Glomerular visceral epithelial cell (primary cell): ENCODE measurements around the gene ABHD16A.

ENCODE experiments used
- DNase-seq: peaks from one replicate; pipeline ENCODE4 v3.0.0-alpha.2; 2016; ENCODE audit errors: extremely low spot score

ABHD16A gene

DNA sequence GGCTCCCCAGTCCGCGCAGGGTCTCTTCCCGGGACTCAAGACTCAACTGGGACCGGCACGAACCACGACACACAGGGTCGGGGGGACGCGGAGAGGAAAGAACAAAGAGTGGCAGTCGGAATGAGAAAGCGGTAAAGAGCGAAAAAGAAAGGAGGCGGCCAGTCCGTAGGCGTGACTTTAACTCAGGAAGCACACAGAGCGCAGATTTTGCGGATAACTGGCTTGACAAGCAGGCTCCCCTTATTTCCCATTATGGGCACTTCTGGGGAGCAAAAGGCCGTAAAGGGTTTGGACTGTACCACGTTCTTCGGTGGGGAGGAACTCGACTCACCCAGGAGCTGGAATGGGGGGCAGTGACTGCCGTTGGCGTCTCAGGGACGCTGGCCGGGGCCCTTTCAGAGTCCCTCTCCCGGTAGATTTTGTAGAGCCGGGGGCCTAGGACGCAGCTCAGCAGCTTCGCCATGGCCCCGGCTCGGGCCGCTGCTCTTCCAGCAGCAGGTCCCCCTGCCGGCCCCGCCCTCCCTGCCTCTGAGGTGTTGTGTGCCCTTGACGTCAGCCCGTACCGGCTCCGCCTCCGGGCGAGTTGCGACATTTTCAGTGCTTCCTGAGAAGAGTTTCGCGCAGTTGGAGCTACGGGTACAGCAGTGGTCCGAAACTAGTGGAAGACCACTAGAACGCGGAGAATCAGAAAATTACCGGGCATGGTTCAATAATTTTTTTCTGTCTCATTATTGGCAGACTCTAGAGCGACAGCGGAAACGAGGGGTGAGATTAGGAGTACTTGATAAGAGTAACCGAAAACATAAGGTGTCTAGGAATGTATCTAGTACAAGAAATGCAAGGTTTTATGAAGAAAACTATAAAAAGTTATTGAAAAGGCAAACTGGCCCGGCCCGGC lies at the start of gene ABHD16A:
TSS of gene ABHD16A (minus strand) at position 506 of the 898 bp plus-strand sequence. CDS start at position 463, 43 bp downstream.
- DNase-seq = peak; percentile 97

DNA sequence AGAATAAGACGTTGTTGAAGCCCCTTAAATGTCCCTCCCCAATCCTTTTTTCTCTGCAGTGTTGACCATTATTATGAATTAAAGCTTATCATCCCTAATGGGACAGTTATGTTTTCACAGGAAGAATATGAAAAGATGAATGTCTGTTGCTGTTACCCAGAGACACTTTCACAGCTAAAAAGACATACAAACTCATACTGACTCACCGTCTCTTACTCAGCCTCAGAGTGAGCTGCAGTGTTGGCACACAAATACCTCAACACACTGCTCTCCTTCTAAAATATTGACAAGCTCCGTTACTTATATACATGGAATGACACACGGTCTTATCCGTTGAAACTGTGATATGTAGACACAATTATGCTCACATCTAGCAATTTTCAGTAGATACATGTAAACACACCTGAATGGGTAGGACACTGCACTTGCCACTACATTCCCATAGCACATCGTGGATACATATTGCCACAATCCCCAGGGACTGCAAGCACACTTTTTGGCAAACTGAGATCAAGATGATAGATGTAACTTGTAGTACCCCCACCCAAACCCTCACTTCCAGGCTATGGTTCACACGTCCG lies 49.7 kb upstream of the ABHD16A start:
- peak; percentile 57 for DNase-seq

DNA sequence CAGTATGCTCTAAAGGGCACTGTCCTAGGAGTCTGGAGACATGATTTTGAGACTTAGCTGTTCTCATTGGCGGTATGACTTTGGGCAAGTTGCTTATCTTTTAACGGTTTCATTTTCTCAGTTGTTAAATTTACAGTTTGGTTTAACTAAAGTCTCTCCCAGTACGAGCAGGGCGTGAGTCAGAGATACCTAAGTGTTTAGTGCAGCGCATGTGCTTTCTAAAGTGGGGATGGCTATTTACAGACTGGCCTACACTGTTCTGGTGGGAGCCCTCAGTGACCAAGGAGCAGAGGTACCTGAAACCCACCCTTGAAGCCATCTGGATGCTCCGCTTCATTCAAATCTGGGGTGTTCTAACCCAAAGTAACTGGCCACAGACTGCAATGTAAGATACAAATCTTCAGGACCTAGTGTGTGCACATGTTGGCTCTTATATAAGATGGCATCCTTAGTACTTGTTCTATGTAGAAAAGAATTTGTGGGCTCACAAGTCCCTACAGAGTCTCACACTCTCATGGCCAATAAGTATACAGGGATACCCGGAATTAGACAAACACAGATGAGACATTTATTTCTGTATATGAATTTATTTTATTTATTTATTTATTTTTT lies 47.4 kb upstream of the ABHD16A start:
- DNase-seq = no peak

DNA sequence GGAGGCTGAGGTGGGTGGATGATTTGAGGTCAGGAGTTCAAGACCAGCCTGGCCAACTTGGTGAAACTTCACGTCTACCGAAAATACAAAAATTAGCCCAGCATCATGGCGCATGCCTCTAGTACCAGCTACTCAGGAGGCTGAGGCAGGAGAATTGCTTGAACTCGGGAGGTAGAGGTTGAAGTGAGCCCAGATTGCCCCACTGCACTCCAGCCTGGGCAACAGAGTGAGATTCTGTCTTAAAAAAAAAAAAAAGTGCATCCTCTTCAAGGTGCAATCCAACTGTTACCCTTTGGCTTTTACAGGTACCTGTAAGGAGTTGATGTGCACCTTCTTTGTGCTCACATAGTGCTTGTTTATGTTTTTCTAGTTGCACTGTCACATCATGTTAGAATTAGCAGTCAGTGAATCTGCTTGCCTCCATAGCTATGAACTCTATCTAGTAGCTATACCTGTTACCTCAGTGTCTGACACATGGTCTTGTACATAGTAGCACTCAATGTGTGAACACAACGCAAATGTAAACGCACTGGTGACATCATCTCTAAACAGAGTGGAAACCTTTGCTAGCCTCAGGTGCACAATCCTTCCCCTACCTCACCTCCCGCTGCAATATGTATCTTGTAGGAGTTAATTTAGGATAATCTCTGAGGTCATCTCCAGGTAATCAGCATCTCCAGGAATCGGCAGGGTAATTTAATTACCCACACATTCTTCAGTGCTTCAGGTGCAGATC lies 46.3 kb upstream of the ABHD16A start:
- DNase-seq = no peak

DNA sequence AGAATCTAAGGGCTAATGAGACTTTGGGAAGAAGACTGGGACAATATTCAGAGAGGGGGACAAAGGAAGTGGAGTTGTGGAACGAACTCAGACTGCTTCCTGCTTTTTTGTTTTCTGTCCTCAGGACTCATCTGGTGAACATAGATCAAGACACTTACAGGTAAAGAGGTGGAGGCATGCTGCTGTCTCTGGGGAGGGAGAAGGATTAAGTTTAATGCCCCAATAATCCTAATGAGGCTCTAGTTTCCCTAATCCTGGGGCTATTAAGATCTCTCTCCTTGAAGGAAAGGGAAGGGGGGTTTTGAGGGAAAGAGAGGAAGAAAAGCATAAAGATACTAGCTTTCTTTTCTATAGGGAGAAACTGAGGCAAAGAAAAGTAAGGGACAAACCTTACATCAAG lies 41.3 kb upstream of the ABHD16A start:
- DNase-seq = no peak

DNA sequence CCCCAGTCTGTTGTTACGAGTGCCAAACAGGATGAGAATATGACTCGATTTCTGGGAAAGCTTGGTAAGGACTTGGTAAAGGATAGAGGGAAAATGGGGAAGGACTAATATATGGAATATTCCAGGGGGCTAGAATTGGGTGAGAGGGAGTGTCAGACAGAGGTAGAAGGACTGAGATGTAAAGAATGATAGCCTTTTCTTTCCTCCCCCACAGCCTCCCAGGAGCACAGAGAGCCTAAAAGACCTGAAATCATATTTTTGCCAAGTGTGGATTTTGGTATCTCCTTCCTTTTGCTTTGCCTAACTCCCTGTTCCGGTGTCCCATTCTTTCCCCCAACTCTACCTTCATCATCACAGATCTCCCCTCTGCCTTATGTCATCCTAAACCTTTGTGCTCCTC lies 39.8 kb upstream of the ABHD16A start:
- DNase-seq = no peak

DNA sequence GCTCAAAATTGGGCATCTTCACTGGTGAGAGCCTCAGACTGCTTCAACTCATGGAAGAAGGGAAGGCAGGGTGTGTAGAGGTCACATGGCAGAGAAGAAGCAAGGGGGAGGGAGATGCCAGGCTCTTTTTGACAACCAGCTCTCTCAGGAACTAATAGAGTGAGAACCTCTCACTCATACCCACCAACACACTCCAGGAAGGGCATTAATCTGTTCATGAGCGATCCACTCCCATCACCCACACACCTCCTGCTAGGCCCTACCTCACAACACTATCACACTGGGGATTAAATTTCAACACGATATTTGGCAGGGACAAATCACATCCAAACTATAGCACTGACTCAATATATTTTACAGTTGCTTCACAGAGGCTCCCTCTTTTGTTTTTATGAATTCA lies 38.7 kb upstream of the ABHD16A start:
- no peak for DNase-seq

DNA sequence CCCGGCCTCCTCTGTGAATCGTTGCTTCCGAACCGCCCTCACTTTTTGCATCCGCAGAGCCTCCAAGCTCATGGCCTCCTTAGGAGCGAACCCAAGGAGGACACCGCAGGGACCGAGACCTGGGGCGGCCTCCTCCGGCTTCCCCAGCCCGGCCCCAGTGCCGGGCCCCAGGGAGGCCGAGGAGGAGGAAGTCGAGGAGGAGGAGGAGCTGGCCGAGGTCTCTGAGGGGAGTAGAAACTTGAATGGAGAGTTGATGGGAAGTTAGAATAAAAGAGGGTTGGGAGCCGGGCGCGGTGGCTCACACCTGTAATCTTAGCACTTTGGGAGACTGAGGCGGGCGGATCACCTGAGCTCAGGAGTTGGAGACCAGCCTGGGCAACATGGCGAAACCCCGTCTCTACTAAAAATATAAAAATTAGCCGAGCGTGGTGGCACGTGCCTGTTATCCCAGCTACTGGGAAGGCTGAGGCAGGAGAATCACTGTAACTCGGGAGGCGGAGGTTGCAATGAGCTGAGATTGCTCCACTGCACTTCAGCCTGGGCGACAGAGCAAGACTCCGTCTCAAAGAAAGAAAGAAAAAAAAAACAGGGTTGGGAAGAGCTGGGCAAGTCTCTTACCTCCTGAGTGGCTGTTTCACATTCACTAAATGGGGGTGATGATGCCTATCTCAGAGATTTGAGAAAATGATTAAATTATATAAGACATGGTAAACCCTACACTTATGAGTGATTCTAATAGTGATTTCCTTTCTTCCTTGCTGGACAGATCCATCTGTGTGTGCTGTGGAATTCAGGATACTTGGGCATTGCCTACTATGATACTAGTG lies 37.5 kb upstream of the ABHD16A start:
- DNase-seq = no peak

DNA sequence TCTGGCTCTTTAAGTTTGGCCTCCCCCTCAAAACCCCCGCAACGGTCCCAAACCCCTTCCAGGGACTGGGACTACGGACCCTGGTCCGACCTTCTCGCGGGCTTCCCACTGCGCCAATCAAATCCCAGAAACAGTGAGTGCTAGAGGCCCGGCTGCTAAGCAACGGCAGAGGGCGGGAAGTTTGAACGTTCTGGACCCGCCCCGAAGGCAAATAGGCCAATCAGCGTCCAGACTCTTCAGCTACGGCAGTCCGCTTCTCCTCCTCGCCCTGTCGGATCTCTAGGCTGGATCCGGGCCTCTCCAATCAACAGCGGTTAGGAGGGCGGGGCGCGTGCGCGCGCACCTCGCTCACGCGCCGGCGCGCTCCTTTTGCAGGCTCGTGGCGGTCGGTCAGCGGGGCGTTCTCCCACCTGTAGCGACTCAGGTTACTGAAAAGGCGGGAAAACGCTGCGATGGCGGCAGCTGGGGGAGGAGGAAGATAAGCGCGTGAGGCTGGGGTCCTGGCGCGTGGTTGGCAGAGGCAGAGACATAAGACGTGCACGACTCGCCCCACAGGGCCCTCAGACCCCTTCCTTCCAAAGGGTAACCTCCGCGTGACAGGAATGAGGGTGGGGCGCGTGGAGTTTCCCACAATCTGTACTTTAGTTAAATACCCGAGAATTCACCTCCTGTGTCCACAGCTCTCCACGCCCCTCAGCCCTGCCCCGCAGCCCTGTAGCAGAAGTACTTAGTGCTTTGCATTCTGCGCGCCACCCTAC lies 36.7 kb upstream of the ABHD16A start, which contains the start of gene MSH5:
TSS of gene MSH5 (plus strand) at position 367 of the 758 bp plus-strand sequence. CDS start 462 bp downstream, outside the sequence.
- peak; percentile 100 for DNase-seq

DNA sequence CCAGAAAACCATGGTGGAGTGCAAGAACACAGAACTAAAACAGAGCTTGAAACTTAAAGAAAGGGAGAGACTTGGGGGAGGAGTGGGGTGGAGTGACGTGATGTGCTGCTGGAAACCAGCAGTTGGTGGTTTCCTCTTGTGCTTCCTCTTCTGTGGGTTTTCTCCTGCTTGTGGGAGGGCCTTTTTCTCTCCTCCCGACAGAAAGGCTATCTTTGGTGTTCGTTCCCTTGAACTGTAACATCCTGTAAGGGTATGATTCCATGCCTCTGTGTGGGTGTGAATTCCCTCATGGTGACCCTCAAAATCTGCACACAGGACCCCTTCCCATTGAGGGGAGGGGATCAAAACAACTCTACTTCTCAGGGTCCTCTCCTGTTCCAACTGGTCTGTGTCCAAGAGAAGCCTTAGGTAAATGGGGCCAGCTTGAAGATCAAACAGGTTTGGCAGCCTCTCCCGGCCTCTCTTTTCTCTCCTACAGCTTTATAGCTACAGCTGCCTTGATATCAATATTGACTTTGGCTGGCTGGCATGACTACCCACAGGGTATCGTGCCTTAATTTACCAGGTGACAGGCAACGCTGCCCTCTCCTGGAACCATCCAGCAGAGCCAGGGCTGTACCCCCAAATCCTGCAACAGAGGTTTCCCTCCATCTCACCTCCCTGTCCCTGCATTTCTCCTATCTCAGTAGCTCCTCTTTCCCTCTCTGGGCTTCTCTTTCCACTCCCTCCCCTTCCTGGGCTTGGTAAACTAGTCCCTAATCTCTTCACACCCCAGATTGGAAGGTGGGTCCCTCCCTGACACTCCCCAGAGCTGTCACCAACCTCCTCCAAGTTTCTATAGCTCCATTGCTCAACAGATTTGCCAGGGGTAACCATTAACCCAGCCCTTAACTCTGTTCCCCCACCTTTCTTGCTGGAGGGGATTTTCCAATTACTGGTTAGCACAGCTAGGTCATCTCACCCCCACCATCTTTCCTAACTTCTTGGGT lies 35.2 kb upstream of the ABHD16A start:
- DNase-seq = peak; percentile 85

DNA sequence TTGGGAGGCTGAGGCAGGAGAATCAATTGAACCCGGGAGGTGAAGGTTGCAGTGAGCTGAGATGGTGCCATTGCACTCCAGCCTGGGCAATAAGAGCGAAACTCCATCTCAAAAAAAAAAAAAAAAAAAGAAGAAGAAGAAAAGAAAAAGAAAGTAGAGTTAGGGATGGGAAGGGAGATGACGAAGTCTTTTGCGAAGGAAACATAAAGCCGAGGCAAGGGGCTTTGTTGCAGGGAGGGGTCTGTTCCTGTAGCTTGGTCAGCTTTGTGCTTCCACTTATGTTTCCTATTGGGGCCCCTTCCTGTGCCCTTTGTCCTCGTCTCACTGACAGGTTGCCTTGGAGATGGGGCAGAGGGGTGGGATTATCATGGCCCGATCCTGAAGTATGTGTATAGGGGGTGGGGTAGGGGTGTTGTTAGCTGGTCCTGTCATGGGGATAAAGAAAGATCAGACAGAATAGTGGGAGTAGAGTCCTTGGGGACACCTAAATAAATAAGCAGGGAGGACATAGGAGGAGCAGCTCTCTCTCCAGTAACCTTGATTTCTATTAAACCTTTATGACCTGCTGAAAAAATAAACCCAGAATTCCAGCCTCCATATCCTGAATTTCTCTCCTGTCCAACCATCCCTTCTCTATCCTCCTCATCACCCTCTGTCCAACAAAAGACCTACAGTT lies 34.3 kb upstream of the ABHD16A start:
- DNase-seq = no peak

DNA sequence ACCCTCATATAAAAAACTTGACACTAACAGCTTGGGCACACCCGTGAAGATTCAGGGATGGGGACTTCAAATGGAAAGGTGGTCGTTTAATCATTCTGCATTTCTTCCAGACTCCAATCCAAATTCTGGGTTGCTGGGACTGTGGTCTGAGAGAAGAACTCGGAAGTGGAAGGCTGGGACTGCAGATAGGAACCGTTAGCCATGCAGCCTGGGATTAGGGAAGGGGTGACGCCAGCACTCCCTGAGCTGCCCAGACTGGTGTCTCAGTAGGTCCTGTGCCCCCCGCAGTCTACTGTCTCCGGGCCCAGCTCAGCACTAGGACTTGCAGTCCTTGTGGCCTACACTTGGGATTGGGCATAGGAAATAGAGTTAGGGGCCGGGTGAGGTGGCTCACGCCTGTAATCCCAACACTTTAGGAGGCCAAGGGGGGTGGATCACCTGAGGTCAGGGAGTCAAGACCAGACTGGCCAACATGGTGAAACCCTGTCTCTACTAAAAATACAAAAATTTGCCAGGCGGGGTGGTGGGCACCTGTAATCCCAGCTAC lies 33.7 kb upstream of the ABHD16A start:
- DNase-seq = no peak

DNA sequence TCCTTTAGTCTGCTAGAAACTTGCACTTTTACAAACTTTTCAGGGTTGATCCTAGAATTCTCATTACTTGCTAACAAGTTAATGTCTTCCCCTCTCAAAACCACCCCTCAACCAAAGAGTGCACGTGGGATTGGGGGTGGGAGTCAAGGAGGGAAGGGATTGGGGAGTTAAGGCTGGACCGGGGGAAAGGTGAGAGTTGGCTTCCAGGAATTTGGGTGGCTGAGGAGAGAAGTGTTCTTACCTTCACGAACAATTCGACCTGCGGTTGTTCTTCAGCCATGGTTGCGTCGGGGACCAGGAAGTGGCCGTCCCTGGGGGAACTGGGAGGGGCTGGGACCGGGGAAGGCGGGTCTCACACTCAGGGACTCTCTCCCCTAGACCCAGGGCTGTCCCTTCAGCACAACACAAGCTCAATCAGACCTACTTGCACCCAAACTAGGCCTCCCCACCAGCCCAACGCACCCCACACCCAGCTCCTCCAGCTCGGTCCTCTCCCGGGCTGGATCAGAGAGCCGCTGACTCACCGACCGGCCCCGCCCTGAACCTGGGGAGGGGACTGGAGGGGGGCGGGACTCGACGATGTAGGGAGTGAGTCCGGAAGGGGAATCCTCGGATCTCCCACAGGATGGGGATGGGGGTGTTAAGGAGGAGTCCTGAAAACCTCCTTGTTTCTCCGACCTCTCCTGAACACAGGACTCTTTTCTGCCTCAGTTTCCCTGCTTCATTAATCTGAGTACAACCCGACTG lies 33.1 kb upstream of the ABHD16A start, which contains the start of gene CLIC1:
TSS of gene CLIC1 (minus strand) at position 510 of the 747 bp plus-strand sequence. CDS start at position 280, 230 bp downstream.
- DNase-seq = peak; percentile 85

DNA sequence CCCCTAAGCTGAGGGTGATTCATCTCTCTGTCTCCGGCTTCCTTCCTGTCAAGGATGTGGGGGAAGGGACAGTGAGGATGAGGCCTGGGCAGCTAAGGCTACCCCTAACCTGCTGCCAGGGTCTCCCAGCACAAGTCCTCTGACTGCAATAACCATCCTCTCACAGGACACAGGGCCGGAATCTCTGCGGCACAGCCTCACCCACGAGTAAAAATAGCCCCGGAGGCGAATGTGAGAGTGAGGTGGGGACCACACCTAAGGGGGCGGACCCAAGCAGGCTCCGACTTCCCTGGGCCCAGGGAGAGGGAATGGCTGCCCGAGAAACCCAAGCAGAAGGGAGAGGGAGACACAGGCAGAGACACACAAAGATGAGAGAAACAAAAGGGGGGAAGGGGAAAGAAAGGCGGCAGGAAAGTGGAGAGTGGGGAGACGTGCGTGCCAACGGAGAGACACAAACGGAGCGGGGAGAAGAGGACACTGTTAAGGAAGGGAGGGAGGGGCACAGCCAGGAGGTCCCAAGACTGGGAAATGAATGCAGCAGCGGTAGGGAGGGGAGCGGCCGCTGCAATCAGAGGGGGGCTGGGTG lies 31.8 kb upstream of the ABHD16A start:
- DNase-seq = peak; percentile 77

DNA sequence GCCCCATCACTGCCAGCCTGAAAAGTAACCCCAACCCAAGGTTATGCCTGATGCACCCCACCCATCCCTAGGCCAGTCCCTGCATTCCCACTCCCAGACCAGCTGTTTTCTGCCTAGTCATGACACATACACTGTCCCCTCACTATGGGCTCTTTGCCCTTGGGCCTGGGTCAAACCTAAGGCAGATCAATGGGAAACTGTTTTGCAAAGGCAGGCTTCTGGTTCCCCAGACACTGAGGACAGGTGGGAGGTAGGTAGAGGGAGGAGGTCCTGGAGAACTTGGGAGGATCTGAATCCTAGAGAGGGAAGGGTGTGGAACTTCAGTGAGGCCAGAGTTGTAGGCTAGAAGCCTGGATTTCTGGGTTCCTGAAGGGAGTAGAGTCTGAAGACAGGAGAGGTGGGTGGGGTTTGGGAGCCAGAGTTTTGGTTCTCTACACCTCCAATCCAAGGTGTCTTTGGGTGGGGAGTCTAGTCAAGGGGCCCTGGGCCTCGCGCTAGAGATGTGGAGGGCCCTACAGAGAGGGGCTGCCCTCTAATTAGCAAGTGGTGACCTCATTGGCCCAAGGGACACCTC lies 31.2 kb upstream of the ABHD16A start:
- no peak for DNase-seq

DNA sequence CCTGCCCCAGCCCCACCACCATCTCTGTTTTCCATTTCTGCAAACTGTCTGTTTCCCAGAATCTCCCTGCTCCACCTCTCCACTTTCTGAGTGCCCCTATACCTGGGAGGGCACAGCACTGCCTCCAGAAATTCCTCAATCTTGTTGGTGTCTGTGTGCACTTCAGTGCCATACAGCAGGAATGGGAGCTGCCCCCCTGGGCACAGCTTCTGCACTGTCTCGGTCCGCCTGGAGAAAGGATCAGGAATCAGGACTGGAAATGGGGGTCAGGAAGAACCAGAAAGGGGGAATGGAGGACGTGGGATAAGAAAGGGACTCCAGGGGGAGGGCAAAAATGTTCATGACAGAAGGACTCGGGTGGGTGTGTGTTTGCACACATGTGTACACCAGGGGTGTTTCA lies 30.6 kb upstream of the ABHD16A start:
- DNase-seq = no peak

DNA sequence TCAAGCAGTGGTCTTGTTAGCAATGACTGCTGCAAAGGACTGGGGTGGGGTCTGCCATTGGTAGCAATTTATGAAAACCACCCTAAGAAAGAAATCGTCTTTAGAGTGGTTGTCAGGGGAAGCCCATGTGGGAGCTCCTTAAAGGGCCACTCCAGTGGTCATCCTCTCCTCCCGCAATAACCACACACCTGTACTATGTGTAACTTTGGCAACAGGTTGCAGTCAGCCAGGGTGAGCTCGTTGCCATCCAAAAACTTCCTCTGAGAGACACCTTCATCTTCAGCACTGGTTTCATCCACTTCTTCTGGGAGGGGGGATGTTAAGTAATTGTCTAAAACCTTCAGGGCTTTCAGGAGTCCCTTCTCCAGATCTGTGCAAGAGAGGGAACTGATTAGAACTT lies 28.9 kb upstream of the ABHD16A start:
- DNase-seq = no peak
